Measurements from ENCODE around the gene BEND6. TPM values are rescaled to one million over a fixed set of nuclear protein-coding genes. Genes with fewer than 3 reads are reported as not detected.
"Not testable (repeated sequence)": the region's sequence is repeated elsewhere in the genome, so short reads cannot be mapped to it uniquely, and the experiment has no call there.

The BEND6 gene
- total RNA-seq, 4 donors from 2014 or later = 0.54 to 4.5 (median 3.6) TPM; not detected in 1

- peaks cover 0 to 9% (median 0%) of the 10 kb centered on the region in 3 donors for H3K9me3 ChIP-seq
- H3K4me3 ChIP-seq = no peak overlapping the region
- H3K27me3 ChIP-seq = no peaks in the 10 kb centered on the region
- no peak overlapping the region for H3K27ac ChIP-seq
- TF ChIP-seq CTCF (IDR thresholded peaks at IDR 0.05) (no peak), EP300 (IDR thresholded peaks at IDR 0.05) (no peak), POLR2A (IDR thresholded peaks at IDR 0.05) (no peak), POLR2AphosphoS5 (IDR thresholded peaks at IDR 0.05) (no peak)
- no peaks in the 10 kb centered on the region for H3K4me1 ChIP-seq
- H3K36me3 ChIP-seq = no peaks in the 10 kb centered on the region
- ATAC-seq = no peak
- WGBS, 2 donors (ENCODE audit: low coverage in 1 of 2) = 86% methylated on average over 1 of the region's 1 CpG; no CpG with 5 or more reads in 1 of the 2 donors
Measured at GRCh38 chr6:56996401-56996800, 41.5 kb downstream of the BEND6 start.

- ATAC-seq = no peak
- no peak for TF ChIP-seq POLR2AphosphoS5 (IDR thresholded peaks at IDR 0.05)
- no peak for TF ChIP-seq POLR2A (IDR thresholded peaks at IDR 0.05)
- TF ChIP-seq EP300 (IDR thresholded peaks at IDR 0.05) = no peak
- TF ChIP-seq CTCF (IDR thresholded peaks at IDR 0.05) = no peak
- H3K9me3 ChIP-seq = peaks cover 0 to 9% (median 0%) of the 10 kb centered on the region in 3 donors
- H3K36me3 ChIP-seq = no peaks in the 10 kb centered on the region
- H3K4me3 ChIP-seq = no peak overlapping the region
- no peaks in the 10 kb centered on the region for H3K27me3 ChIP-seq
- no peaks in the 10 kb centered on the region for H3K4me1 ChIP-seq
- H3K27ac ChIP-seq = no peak overlapping the region
Measured at GRCh38 chr6:56999049-56999448, 44.1 kb downstream of the BEND6 start.

- H3K27ac ChIP-seq, H3K4me1 ChIP-seq, ATAC-seq, H3K4me3 ChIP-seq, H3K27me3 ChIP-seq, H3K36me3 ChIP-seq, H3K9me3 ChIP-seq: not testable (repeated sequence)
- WGBS, 2 donors (ENCODE audit: low coverage in 1 of 2) = 100% methylated on average over 2 of the region's 18 CpGs; no CpG with 5 or more reads in 1 of the 2 donors
Measured at GRCh38 chr6:56999748-57000147, 44.8 kb downstream of the BEND6 start.

- no peak for TF ChIP-seq EP300 (IDR thresholded peaks at IDR 0.05)
- no peak for TF ChIP-seq POLR2A (IDR thresholded peaks at IDR 0.05)
- TF ChIP-seq CTCF (IDR thresholded peaks at IDR 0.05) = no peak
- TF ChIP-seq POLR2AphosphoS5 (IDR thresholded peaks at IDR 0.05) = no peak
- no peak for ATAC-seq
- peaks cover 0 to 9% (median 0%) of the 10 kb centered on the region in 3 donors for H3K9me3 ChIP-seq
- H3K27ac ChIP-seq = no peak overlapping the region
- H3K4me1 ChIP-seq = no peaks in the 10 kb centered on the region
- H3K4me3 ChIP-seq = no peak overlapping the region
- no peaks in the 10 kb centered on the region for H3K27me3 ChIP-seq
- no peaks in the 10 kb centered on the region for H3K36me3 ChIP-seq
Measured at GRCh38 chr6:57002197-57002596, 47.3 kb downstream of the BEND6 start.

GRCh38 chr6:57004292-57004691 is 49.4 kb downstream of the BEND6 start:
- no peak for TF ChIP-seq EP300 (IDR thresholded peaks at IDR 0.05)
- TF ChIP-seq POLR2A (IDR thresholded peaks at IDR 0.05) = no peak
- no peak for TF ChIP-seq CTCF (IDR thresholded peaks at IDR 0.05)
- no peak for TF ChIP-seq POLR2AphosphoS5 (IDR thresholded peaks at IDR 0.05)
- WGBS, 2 donors (ENCODE audit: low coverage in 1 of 2) = 94 to 96% methylated on average over 8 to 13 of the region's 14 CpGs
- peaks cover 0 to 3% (median 0%) of the 10 kb centered on the region in 3 donors for H3K9me3 ChIP-seq
- H3K4me1 ChIP-seq = no peaks in the 10 kb centered on the region
- ATAC-seq = no peak
- no peak overlapping the region for H3K27ac ChIP-seq
- no peaks in the 10 kb centered on the region for H3K36me3 ChIP-seq
- H3K4me3 ChIP-seq = no peak overlapping the region
- no peaks in the 10 kb centered on the region for H3K27me3 ChIP-seq
